ENCODE data around the gene SEMA3C. TPM values are rescaled to one million over a fixed set of nuclear protein-coding genes. Genes with fewer than 3 reads are reported as not detected.

The SEMA3C gene
- total and polyA plus RNA-seq, 4 donors = 3.3 to 86.8 (median 15.9) TPM

DNA sequence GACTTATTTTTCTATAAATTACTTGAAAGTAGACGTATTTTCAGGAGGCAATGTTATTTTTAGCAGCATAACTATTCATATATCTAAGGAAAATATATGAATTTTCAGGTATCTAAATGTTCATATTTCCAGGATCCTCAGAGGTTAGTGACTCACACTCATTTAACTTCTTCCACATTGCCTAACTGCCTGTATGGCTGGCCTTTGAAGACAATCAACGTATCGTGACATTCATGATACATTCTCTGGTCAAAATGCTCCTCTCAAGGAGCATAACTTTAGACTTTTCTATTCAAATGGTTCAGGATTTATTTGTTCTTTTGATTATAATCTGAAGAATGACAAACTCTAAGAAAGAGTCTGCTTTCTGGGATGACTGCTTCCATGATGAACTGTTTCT is 89.3 kb downstream of the SEMA3C start:
- Histone ChIP-seq H3K27ac (ENCODE audit: low read depth in 1 of 2, low read length in 2 of 2) (no peak overlapping the region), H3K36me3 (ENCODE audit: control insufficient read depth in 1 of 2, insufficient read depth in 2 of 2, low read length in 1 of 2) (no peaks in the 10 kb centered on the region), H3K9me3 (ENCODE audit: control insufficient read depth, low read length) (no peaks in the 10 kb centered on the region), H3K4me3 (ENCODE audit: low read length in 2 of 2) (no peak overlapping the region), H3K4me1 (ENCODE audit: control insufficient read depth in 1 of 2, insufficient read depth in 2 of 2, low read length in 2 of 2) (no peaks in the 10 kb centered on the region), H3K27me3 (ENCODE audit: control insufficient read depth in 1 of 2, insufficient read depth in 2 of 2, low read length in 1 of 2) (no peaks in the 10 kb centered on the region)
- intact Hi-C loops (cut with DNase I) = no loop called here
- DNase-seq = no peak
- 85% methylated on average over 3 of the region's 3 CpGs for WGBS, 2 donors
- ATAC-seq (ENCODE audit: low FRiP score) = no peak

DNA sequence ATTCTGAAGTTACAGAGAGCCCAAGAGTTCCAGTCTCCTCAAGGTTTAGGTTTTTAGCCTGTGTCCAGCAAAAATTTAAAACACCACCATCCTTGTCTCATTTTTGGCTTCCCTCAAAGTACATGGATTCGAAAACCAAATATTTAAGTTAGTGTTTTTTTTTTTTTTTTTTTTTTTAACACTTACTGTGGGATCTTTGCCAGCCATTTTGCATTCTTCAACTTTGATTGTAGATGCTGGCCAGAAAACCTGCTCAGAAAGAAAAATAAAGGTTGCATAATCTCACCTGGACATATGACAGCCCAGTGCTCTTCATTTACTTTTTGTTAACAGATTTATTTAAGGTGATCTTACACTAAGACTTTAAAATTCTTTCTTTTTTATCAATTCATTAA is 91.6 kb downstream of the SEMA3C start:
- intact Hi-C loops (cut with DNase I) = no loop called here
- H3K4me1 ChIP-seq (ENCODE audit: control insufficient read depth in 1 of 2, insufficient read depth in 2 of 2, low read length in 2 of 2) = no peaks in the 10 kb centered on the region
- WGBS, 2 donors = 12 to 32% methylated on average over 1 of the region's 1 CpG
- H3K27me3 ChIP-seq (ENCODE audit: control insufficient read depth in 1 of 2, insufficient read depth in 2 of 2, low read length in 1 of 2) = no peaks in the 10 kb centered on the region
- H3K9me3 ChIP-seq (ENCODE audit: control insufficient read depth, low read length) = no peaks in the 10 kb centered on the region
- H3K27ac ChIP-seq (ENCODE audit: low read depth in 1 of 2, low read length in 2 of 2) = no peak overlapping the region
- DNase-seq (no peak), ATAC-seq (ENCODE audit: low FRiP score) (no peak)
- H3K36me3 ChIP-seq (ENCODE audit: control insufficient read depth in 1 of 2, insufficient read depth in 2 of 2, low read length in 1 of 2) = no peaks in the 10 kb centered on the region
- no peak overlapping the region for H3K4me3 ChIP-seq (ENCODE audit: low read length in 2 of 2)

DNA sequence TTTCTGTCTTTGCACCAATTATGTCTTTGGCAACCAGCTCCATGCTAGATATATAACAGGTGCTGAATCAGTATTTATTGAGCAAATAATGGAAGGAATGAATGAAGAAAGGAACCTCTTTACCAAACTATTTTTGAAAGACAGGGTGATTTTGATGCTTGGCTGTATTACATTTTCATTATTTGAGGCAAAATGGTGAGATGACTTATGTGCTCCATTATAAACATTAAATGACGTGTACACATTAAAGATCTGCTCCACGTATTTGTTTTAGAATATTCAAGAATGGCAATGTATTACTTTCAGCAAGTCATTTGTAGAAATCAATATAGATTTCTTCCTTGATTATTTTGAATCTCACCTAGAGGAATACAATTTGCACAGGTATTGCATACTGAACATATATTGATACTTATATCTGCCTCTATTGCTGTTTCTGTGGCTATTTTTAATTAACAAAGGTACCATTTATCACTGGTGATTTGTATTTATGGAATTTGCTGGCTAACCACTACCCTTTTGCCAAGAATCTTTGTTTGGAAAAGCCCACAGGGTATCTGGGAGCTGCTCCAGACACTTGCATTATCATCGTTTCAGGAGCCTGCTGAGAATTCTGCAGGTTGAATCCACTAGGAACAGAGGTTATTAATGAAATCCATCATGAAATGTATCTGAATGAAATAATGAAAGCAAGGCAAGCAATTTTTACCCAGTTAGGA is 92.2 kb downstream of the SEMA3C start:
- ATAC-seq (ENCODE audit: low FRiP score) (no peak), DNase-seq (no peak)
- WGBS, 2 donors = 54 to 60% methylated on average over 3 of the region's 3 CpGs
- Histone ChIP-seq H3K4me3 (ENCODE audit: low read length in 2 of 2) (no peak overlapping the region), H3K27me3 (ENCODE audit: control insufficient read depth in 1 of 2, insufficient read depth in 2 of 2, low read length in 1 of 2) (no peaks in the 10 kb centered on the region), H3K27ac (ENCODE audit: low read depth in 1 of 2, low read length in 2 of 2) (no peak overlapping the region), H3K4me1 (ENCODE audit: control insufficient read depth in 1 of 2, insufficient read depth in 2 of 2, low read length in 2 of 2) (no peaks in the 10 kb centered on the region), H3K9me3 (ENCODE audit: control insufficient read depth, low read length) (no peaks in the 10 kb centered on the region), H3K36me3 (ENCODE audit: control insufficient read depth in 1 of 2, insufficient read depth in 2 of 2, low read length in 1 of 2) (no peaks in the 10 kb centered on the region)
- intact Hi-C loops (cut with DNase I) = no loop called here

DNA sequence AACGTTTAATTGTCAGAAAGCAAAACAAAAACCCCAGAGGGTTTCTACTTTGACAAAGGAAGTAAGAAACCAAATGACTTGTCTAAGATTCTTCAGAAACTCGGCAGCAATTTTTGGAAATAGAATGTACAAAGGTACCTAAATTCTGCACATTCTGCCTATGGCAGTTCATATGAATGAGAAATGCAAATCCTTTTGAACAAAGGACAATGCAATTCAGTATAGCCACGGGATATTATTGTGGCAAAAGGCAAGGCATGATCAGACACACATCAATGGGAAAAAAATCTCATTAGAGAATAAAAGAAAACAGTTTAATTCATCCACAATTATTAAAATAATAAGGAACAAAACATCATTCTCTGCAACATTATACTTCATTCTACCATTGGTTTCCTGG is 93.4 kb downstream of the SEMA3C start:
- Histone ChIP-seq H3K27ac (ENCODE audit: low read depth in 1 of 2, low read length in 2 of 2) (no peak overlapping the region), H3K4me1 (ENCODE audit: control insufficient read depth in 1 of 2, insufficient read depth in 2 of 2, low read length in 2 of 2) (no peaks in the 10 kb centered on the region), H3K36me3 (ENCODE audit: control insufficient read depth in 1 of 2, insufficient read depth in 2 of 2, low read length in 1 of 2) (no peaks in the 10 kb centered on the region), H3K9me3 (ENCODE audit: control insufficient read depth, low read length) (no peaks in the 10 kb centered on the region), H3K4me3 (ENCODE audit: low read length in 2 of 2) (no peak overlapping the region), H3K27me3 (ENCODE audit: control insufficient read depth in 1 of 2, insufficient read depth in 2 of 2, low read length in 1 of 2) (no peaks in the 10 kb centered on the region)
- ATAC-seq (ENCODE audit: low FRiP score) (no peak), DNase-seq (no peak)
- 52 to 71% methylated on average over 3 of the region's 3 CpGs for WGBS, 2 donors
- intact Hi-C loops (cut with DNase I) = no loop called here

GRCh38 chr7:80824253-80824652 is 94.6 kb downstream of the SEMA3C start:
- 92 to 94% methylated on average over 5 of the region's 5 CpGs for WGBS, 2 donors
- Histone ChIP-seq H3K36me3 (ENCODE audit: control insufficient read depth in 1 of 2, insufficient read depth in 2 of 2, low read length in 1 of 2) (no peaks in the 10 kb centered on the region), H3K27ac (ENCODE audit: low read depth in 1 of 2, low read length in 2 of 2) (no peak overlapping the region), H3K4me3 (ENCODE audit: low read length in 2 of 2) (no peak overlapping the region), H3K4me1 (ENCODE audit: control insufficient read depth in 1 of 2, insufficient read depth in 2 of 2, low read length in 2 of 2) (no peaks in the 10 kb centered on the region), H3K27me3 (ENCODE audit: control insufficient read depth in 1 of 2, insufficient read depth in 2 of 2, low read length in 1 of 2) (no peaks in the 10 kb centered on the region), H3K9me3 (ENCODE audit: control insufficient read depth, low read length) (no peaks in the 10 kb centered on the region)
- intact Hi-C loops (cut with DNase I) = no loop called here
- ATAC-seq (ENCODE audit: low FRiP score) = no peak
- no peak for DNase-seq

DNA sequence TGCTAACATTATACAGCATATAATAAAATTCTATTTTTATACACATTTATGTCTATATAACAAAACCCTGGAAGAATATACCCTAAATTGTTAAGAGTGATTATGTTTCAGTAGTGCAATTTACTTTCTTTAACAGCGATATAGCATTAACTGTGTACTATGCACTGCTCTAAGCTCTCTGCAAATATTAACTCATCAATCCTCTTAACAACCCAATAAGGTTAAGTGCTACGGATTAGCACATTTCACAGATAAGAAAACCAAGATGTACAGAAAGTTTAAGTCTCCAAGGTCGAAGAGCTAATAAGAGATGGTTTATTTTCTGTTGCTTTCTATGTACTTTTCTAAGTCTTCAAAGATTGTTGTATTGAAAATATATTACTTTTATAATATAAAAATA is 95.8 kb downstream of the SEMA3C start:
- 92 to 94% methylated on average over 3 of the region's 3 CpGs for WGBS, 2 donors
- DNase-seq = no peak
- Histone ChIP-seq H3K9me3 (ENCODE audit: control insufficient read depth, low read length) (no peaks in the 10 kb centered on the region), H3K4me3 (ENCODE audit: low read length in 2 of 2) (no peak overlapping the region), H3K4me1 (ENCODE audit: control insufficient read depth in 1 of 2, insufficient read depth in 2 of 2, low read length in 2 of 2) (no peaks in the 10 kb centered on the region), H3K27ac (ENCODE audit: low read depth in 1 of 2, low read length in 2 of 2) (no peak overlapping the region), H3K27me3 (ENCODE audit: control insufficient read depth in 1 of 2, insufficient read depth in 2 of 2, low read length in 1 of 2) (no peaks in the 10 kb centered on the region), H3K36me3 (ENCODE audit: control insufficient read depth in 1 of 2, insufficient read depth in 2 of 2, low read length in 1 of 2) (no peaks in the 10 kb centered on the region)
- ATAC-seq (ENCODE audit: low FRiP score) = no peak
- intact Hi-C loops (cut with DNase I) = no loop called here

DNA sequence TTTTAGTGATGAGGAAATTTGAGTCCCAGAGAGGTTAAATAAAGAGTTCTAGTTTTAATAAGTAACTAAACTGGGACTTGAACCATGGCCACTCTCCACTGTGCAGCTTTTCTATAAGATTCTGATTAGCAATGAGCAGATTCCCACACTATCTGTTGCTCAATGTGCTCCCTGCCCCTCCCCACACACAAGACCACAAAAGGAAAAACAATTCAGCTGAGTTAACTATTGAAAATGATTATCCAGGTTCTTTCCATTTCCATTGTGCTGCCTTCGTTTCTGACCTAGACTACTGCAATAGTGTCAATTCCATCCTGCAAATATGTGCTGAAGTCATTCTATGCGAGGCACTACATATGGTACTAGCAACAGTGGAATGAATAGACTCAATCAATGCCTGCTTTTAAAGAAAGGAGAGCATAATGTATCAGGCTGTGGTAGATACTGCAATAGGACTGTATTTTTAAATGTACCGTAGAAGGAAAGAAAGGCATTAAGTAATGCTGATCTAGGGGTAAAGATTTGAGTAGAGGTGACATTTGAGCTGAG is 97.0 kb downstream of the SEMA3C start:
- no peaks in the 10 kb centered on the region for H3K9me3 ChIP-seq (ENCODE audit: control insufficient read depth, low read length)
- no peaks in the 10 kb centered on the region for H3K36me3 ChIP-seq (ENCODE audit: control insufficient read depth in 1 of 2, insufficient read depth in 2 of 2, low read length in 1 of 2)
- ATAC-seq (ENCODE audit: low FRiP score) (no peak), DNase-seq (no peak)
- intact Hi-C loops (cut with DNase I) = no loop called here
- H3K27ac ChIP-seq (ENCODE audit: low read depth in 1 of 2, low read length in 2 of 2) = no peak overlapping the region
- no peaks in the 10 kb centered on the region for H3K4me1 ChIP-seq (ENCODE audit: control insufficient read depth in 1 of 2, insufficient read depth in 2 of 2, low read length in 2 of 2)
- WGBS, 2 donors = 77 to 86% methylated on average over 3 of the region's 3 CpGs
- H3K4me3 ChIP-seq (ENCODE audit: low read length in 2 of 2) = no peak overlapping the region
- no peaks in the 10 kb centered on the region for H3K27me3 ChIP-seq (ENCODE audit: control insufficient read depth in 1 of 2, insufficient read depth in 2 of 2, low read length in 1 of 2)

DNA sequence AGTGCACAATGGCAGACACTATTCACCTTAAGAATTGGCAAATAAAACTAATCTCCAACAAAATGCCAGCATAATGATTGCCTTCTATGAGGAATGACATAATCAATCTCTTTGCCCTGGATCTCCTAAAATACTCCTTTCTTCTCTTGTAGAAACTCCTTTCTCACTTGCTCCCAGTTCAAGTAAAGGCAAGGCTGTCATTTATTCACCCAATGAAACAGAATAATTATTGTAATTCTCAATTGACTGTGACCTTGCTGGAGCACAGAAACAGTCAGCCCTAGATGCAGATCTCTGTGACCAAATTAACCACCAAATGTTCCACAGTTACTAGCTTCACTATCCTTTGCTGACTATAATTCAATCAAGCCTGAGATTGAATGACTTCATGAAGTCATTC is 99.3 kb downstream of the SEMA3C start:
- DNase-seq (no peak), ATAC-seq (ENCODE audit: low FRiP score) (no peak)
- intact Hi-C loops (cut with DNase I) = no loop called here
- H3K27ac ChIP-seq (ENCODE audit: low read depth in 1 of 2, low read length in 2 of 2) = no peak overlapping the region
- H3K36me3 ChIP-seq (ENCODE audit: control insufficient read depth in 1 of 2, insufficient read depth in 2 of 2, low read length in 1 of 2) = no peaks in the 10 kb centered on the region
- H3K27me3 ChIP-seq (ENCODE audit: control insufficient read depth in 1 of 2, insufficient read depth in 2 of 2, low read length in 1 of 2) = no peaks in the 10 kb centered on the region
- no peaks in the 10 kb centered on the region for H3K4me1 ChIP-seq (ENCODE audit: control insufficient read depth in 1 of 2, insufficient read depth in 2 of 2, low read length in 2 of 2)
- no peak overlapping the region for H3K4me3 ChIP-seq (ENCODE audit: low read length in 2 of 2)
- no peaks in the 10 kb centered on the region for H3K9me3 ChIP-seq (ENCODE audit: control insufficient read depth, low read length)

GRCh38 chr7:80818181-80818580 is 100.7 kb downstream of the SEMA3C start:
- H3K4me3 ChIP-seq (ENCODE audit: low read length in 2 of 2) = no peak overlapping the region
- intact Hi-C loops (cut with DNase I) = no loop called here
- no peaks in the 10 kb centered on the region for H3K27me3 ChIP-seq (ENCODE audit: control insufficient read depth in 1 of 2, insufficient read depth in 2 of 2, low read length in 1 of 2)
- ATAC-seq (ENCODE audit: low FRiP score) = no peak
- no peak for DNase-seq
- no peaks in the 10 kb centered on the region for H3K36me3 ChIP-seq (ENCODE audit: control insufficient read depth in 1 of 2, insufficient read depth in 2 of 2, low read length in 1 of 2)
- H3K27ac ChIP-seq (ENCODE audit: low read depth in 1 of 2, low read length in 2 of 2) = no peak overlapping the region
- no peaks in the 10 kb centered on the region for H3K9me3 ChIP-seq (ENCODE audit: control insufficient read depth, low read length)
- H3K4me1 ChIP-seq (ENCODE audit: control insufficient read depth in 1 of 2, insufficient read depth in 2 of 2, low read length in 2 of 2) = no peaks in the 10 kb centered on the region
- 86 to 90% methylated on average over 5 of the region's 5 CpGs for WGBS, 2 donors
